T-helper 1 cell treated with Interleukin-12 subunit alpha and Interleukin-12 subunit beta and Interleukin-4 antibody, amounts not matched to agents 30 ng/mL and 1 ng/mL, for 36 hours (primary cell): ENCODE data around the gene FKBP9. TPM values are rescaled to one million over a fixed set of nuclear protein-coding genes. Genes with fewer than 3 reads are reported as not detected.
"Not testable (repeated sequence)": the region's sequence is repeated elsewhere in the genome, so short reads cannot be mapped to it uniquely, and the experiment has no call there.

ENCODE experiments used
- intact Hi-C: fragments of 100-400 bp; cut with micrococcal nuclease; formaldehyde crosslinking; loops from one replicate; pipeline ENCODE4 v1.15.1; 2024
- total RNA-seq: library from RNA; stranded (reverse); gene quantifications from 2 replicates; pipeline ENCODE4 v1.2.3, GENCODE V29; 2022

The FKBP9 gene, protein sequence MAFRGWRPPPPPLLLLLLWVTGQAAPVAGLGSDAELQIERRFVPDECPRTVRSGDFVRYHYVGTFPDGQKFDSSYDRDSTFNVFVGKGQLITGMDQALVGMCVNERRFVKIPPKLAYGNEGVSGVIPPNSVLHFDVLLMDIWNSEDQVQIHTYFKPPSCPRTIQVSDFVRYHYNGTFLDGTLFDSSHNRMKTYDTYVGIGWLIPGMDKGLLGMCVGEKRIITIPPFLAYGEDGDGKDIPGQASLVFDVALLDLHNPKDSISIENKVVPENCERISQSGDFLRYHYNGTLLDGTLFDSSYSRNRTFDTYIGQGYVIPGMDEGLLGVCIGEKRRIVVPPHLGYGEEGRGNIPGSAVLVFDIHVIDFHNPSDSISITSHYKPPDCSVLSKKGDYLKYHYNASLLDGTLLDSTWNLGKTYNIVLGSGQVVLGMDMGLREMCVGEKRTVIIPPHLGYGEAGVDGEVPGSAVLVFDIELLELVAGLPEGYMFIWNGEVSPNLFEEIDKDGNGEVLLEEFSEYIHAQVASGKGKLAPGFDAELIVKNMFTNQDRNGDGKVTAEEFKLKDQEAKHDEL
- 1.1 and 1.7 TPM in 2 replicates for total RNA-seq

DNA sequence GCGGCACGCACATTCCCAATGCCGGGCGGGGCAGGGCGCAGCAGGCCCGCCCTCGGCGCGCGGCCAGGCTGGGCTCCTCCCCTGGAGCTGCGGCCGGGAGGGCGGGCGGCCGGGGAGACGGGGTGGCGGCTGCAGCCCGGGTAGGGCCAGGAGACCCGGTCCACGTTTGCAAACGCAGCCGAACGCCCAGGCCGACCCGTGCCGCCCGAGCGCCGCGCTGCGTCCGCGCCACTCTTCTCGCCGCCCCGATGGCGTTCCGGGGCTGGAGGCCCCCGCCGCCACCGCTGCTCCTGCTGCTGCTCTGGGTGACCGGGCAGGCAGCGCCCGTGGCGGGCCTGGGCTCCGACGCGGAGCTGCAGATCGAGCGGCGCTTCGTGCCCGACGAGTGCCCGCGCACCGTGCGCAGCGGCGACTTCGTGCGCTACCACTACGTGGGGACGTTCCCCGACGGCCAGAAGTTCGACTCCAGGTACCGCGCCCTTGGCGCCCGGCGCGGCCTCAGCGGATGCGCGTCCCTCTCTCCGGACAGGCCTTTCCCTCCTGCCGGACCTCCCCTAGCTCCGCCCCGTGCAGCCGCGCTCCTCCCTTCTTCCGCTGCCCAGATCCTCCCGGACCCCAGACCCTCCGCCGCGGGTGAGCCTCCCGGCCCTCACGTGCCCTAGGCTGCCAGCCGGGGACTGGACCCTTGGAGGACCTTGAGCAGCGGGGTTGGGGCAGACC is at the start of gene FKBP9:
FKBP9 (plus strand) TSS at position 115 of the 720 bp plus-strand sequence; CDS start at position 249, 134 bp downstream.
- intact Hi-C loops = loop anchor here (1.0 to 5.0 kb wide), 2 partner anchors 65 to 170 kb away; partner anchors contain the start of gene BBS9

DNA sequence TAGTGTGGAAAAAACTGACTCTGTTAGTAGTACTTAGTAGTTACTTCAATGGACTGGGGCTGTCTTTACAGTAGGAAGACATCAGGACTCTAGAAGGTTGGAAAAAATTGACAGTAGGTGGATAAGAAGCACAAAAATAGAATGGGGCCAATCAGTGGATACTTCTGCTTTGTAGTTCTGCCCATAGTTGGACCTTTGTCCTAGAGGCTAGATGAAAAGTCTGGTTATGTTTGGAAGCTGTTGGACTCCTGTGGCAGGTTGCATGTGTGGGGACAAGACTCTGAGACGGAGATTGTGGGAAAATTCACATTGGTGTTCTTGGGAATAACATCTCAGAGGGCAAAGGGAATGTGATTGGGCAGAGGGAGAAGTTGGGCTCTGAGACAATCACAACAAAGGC is 47.0 kb upstream of the FKBP9 start:
- intact Hi-C loops = no loop called here

DNA sequence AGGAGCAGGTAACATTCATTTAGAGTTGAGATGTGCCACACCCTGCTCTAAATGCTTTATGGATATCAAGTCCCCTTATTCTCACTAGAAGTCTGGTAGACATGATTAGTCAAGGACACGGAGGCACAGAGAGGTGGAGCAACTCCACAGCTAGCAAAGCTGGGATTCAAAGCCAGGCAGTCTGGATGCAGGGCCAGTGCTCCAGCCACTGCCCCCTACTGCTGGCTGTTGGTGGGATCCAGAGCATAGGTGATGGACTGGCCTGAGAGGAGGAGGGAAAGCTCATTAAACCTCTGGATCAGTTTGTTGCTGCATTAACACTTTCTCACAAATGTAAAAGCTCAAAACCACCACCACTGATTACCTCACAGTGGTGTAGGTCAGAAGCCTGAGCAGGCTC is 43.1 kb upstream of the FKBP9 start:
- intact Hi-C loops = no loop called here

DNA sequence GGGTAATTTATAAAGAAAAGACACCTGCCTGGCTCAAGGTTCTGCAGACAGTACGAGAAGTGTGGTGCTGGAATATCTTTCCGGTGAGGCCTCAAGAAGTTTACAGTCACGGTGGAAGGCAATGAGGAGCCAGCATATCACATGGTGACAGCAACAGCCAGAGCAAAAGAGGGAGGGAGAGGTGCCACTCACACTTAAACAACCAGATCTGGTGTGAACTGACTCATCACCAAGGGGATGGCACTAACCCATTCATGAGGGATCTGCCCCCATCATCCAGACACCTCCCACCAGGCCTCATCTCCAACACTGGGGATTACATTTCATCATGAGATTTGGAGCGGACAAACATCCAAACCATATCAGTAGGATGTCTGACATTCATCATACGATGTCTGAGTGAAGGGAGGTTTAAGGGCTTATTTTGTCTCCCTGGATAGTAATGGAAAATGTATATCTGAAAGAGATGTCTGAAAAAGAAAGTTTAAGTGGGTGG is 42.2 kb upstream of the FKBP9 start:
- intact Hi-C loops = no loop called here

DNA sequence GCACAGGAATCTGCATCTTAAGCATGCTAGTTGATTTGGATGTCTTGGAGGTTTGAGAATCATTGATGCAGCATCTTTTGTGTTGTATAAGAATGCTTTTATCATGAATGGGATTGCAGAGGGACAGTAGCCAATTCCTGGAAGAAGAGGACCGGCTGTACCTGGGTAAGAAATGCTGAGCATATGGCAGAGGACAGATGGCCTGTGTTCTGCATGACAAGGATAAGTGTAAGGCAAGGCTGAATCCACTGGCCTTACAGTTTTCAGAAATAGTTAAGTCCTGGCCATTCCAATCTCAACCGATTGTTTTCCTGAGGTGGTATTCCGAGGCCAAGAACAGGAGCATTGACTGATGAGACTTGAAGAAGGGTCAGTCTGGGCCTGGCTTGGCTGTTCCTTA is 41.2 kb upstream of the FKBP9 start:
- intact Hi-C loops = no loop called here

DNA sequence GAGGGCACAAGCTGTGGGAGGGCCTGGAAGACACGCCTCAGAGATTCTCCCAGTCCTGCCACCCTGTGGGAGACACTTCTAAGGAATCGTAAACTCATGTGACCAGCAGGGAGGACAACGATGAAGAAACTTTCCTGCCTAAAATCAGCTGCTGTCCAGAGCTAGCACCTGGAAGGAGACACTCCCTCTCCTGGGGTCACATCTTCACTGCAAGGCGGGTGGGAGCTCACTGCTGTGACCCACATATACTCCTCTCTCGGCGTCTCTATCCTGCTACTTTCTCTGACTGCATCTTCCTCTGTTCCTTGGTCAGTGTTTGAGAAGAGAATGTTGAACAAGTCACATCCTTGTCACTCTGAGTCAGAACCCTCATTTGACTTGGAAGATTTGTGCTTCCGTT is 40.2 kb upstream of the FKBP9 start:
- intact Hi-C loops = not testable (repeated sequence)

DNA sequence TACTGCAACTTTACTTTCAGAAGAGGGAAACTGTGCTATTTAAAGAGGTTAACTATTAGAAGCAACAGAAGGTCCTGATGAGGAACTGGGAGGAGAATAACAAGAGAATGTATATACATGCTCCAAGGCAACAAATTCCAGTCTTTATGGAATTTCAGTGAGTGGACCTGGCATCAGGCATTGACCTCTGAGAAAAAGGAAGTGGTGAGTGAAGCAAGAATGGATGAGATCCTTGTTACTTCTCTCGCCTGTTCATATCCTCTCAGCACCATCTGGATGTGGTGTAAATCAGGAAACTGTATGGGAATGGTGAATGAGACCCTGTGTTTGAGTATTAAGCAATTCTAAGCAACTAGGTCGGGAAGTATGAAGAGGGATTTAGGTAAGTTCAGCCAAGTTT is 35.3 kb upstream of the FKBP9 start:
- intact Hi-C loops = no loop called here

DNA sequence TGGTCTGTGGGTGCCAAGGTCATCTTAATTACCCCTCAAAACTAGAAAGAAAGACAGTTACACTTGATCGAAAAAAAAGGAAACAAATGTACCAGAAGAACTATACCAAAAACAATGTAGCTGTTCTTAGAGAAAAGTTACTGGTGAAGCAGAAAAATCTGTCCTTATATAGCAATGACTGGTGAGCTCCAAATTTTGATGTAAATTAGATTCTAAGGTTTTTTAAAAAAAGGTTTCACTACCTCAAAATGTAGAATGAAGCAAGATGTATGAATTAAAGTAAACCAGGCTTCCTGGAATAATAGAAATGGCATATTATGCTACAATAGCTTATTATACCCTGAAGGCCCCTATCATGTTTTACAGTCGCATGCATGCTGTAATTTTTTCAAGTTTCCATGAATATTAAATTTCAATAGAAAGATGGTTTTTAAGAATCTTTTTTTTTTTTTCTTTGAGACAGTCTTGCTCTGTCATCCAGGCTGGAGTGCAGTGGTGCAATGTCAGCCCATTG is 28.4 kb upstream of the FKBP9 start:
- intact Hi-C loops = no loop called here

DNA sequence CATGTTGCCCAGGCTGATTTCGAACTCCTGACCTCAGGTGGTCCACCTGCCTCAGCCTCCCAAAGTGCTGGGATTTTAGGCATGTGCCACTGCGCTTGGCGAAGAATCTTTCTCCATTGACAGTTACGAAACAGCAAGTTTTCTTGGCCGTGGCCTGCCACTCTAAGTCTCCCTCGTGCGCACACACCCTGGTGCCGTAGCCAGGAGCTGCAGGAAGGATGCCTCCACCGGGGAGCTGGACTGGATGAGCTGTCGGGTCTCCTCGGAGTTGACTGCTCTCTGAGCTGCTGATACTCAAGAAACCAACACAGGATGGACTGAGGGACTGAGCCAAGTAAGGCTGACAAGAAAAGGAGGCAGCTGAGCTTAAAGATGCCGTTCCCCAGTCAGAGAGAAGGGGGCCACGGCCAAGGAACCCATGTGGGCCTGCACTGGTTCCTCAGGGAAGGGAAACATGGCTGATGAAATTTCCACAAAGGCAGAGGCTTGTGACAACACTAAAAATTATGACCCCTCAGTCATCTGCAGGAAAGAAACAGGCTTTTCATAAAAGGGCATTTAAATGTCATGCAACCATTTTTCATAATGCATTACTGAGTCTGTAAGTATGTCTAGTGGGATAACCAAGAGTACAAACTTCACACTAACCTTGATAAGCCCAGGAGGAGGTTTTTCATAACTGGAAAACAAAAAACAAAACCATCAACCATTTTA is 27.7 kb upstream of the FKBP9 start:
- intact Hi-C loops = no loop called here

DNA sequence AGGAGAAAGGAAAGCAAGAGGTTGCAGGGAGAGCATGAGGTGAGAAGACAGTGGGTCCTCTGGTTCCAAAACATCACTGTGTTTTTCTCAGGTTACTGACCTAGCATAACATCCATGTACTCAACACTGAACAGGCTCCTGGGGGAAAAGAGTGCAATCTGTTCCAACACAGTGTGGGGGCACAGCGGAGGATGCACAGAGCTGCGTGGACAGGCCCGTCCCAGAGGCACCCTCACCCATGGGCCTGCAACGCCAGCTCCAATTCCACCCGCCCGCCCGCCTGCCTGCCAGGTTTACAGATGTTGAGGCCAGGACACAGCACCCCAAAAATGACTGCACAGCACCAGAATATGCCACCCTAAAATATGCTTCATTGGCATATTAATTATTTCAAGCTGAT is 26.9 kb upstream of the FKBP9 start:
- intact Hi-C loops = no loop called here

DNA sequence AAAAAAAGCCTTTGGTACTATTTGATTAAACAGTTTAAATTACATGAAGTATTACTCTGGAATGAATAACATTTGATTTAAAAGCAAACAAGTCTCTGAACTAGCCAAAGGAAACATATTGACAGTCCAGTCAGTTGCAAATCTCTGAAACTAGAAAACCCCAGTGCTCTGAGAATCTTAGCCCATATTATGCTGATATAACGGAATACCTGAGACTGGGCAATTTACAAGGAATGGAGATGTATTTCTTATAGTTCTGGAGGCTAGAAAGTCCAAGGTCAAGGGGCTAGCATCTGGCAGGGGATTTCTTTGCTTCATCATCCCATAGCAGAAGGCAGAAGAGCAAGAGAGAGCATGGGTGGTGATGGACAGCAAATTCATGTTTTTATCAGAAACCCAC is 21.7 kb upstream of the FKBP9 start:
- intact Hi-C loops = no loop called here

DNA sequence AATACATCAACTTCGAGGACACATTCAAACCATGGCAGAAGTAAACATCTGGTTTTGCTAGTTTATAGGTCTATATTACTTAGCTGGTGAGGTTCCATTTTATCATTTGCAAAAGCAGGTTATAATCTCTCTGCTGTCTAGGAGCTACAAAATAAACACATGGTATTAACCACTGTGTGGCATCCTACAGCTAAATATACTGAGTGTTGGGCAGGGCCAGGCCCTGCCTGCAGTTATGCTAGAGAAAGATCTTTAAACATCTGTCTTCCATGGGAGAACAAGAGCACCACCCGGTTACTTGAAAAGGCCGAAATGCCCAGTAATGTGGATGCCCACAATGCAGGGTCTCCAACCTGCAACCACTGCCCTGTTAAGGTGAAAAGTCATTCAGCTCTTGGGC is 20.6 kb upstream of the FKBP9 start:
- intact Hi-C loops = no loop called here

DNA sequence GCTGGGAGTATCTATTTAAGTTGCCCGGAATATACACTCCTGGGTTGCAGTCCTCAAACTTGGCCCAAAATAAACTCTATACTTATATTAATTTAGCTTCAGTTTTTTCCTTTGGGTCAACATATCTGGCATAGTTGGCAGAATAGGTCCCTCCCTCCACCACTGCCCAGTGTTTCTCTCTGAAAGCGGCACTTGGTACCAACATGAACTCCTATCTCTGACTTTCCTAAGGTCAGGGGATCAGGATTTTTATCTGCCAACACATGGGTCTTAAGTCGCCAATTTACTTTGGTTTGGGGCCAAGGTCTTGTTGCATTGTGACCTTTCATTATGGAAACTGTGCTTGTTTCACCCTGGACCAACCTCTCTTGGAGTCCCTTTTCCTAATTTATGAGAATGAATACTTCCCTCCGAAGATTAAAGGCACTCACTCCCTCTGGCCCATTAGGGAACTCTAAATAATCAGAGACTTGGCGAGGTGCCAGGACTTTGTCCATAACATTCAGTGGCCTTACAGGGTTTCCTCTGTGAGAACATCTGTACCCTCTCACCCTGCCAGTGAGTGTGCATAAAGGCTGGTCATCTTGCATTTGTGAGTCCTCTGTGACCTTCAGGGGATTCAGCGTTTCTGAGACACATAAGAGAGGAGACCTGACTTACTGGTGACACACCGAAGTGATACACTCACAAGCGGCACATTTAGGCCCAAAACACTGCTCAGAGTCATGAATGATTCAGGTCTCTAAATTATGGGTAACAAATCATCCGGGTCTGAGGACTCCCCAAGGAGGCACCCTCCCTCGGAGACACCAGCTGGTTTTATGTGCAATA is 19.7 kb upstream of the FKBP9 start:
- intact Hi-C loops = no loop called here

DNA sequence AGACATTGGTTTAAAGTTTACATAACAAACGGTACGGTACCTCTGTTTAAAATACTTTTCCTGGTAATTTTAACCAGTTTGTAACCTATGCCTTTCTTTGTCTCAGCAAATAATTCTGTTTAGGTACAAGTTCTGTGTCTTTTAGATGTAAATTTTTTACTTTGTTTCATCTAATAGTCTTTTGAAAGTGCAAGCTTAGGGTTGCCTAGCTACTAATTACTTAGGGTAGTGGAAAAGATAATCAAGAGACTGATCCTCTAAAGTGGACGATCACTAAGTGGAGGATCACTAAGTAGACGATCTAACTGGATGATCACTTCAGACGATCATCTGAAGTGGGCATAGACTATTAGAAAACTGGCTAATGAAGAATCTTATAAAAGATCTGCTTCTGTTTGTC is 16.1 kb upstream of the FKBP9 start:
- intact Hi-C loops = no loop called here

DNA sequence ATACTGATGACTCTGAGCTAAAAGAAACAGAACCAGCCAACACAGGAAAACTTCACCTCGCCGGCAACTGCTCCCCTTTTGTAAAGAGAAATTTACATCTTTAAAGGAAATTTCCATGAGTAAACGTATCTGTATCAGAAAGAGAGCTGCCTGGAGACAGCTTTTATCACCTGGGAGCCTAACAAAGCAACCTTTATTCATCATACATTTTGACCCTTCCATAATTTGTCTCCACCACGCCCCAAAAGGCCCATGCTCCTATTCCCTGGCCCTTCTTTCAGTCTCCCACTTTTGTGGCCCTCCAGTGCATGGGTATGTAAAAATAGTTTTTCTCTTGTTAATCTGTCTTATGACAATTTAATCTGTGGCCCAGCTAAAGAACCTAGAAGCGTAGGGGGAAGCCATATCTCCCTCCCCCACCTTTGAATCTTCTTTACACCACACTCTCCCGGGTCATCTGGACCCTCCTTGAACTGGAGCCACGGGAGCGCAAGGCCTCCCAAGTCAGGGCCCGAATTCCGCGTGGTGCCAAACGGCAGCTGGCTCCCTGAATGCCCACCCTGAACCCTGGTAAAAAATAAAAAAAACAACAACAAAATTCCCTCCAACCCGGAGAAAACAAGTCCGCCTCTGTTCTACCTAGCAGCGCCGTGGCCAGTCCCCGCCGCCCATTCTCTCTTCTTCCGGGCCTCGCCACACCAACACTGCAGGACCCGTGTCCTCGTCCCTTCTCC is 15.4 kb upstream of the FKBP9 start:
- intact Hi-C loops = loop anchor here (1.0 to 2.0 kb wide), 3 partner anchors 108 to 451 kb away; partner anchors contain the start of gene LSM5

DNA sequence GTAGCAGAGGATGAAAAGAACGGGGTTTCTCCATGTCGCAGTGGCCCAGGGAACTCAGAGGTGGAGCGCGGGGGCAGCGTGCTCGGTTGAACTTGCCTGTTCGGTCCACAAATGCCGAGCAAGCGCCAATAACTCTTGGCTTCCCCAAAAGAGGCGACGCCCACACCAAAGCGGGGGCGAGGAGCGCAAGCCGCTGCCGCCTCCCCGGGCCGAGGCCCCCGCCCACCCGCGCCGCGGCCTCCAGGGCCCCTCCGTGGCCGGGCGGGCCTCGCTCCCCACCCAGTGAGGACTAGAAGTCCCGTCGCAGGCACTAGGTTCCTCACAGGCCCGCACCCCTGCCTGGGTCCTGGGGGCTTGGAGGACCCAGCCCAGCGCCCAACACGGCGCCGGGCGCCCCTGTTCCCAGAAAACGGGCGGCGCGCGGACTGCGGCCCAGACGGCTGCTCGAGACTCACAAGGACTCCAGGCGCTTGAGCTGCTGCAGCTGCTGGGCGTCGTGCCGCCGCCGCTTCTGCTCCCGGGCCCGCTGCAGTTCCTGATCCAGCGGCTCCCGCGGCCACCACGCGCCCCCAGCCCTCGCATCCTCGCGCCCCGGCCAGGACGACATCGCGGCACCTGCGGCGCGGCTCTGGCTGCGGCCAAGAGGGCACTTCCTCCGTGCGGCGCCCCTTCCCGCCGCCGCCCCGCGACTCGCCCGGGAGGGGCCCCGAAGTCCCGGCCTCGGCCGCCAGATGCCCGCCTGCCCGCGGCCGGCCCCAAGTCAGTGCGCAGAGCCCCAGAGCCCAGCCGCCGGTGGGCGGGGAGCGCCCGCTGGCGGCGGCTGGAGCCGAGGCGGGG is 14.6 kb upstream of the FKBP9 start:
- intact Hi-C loops = loop anchor here (1.0 to 2.0 kb wide), 9 partner anchors 37 to 452 kb away; partner anchors contain the start of genes BBS9 and LSM5

DNA sequence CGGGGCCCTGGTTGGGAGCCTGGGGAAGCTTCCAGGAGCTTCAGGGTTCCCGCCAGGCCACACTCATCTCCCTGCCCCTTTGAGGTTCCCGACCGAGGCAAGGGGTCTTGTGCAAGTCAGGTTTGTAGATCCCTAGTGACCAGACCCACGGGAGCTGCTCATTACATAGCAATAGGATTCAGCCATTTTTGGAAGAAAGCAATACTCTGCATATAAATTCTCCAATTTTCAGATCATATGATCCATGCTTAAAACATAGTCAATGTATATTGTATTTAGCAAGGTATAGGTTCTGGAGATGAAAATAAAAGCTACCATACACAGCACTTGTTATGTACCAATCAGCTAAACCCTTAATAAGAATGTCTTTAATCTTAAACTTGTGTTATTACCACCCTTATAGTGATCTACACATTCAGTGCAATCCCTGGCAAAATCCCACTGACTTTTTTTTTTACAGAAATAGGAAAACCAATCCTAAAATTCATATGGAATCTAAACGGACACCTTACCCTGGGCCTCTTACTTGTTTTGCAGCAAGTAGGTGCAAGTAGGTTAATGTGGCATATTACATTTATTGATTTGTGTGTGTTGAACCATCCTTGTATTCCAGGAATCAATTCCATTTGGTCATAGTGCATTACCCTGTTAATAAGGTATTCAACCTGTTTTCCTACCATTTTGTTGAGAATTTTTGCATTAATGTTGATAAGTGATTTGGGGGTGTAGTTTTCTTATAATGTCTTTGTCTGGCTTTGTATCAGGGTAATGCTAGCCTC is 13.8 kb upstream of the FKBP9 start:
- intact Hi-C loops = loop anchor here (1.0 to 2.0 kb wide), 7 partner anchors 38 to 453 kb away; partner anchors contain the start of genes BBS9 and LSM5
